ENCODE results near the gene BACH1. TPM values are rescaled to one million over a fixed set of nuclear protein-coding genes. Genes with fewer than 3 reads are reported as not detected.

The BACH1 gene
- total and polyA plus RNA-seq, 2 experiments from 2014 or later: 23.9 to 52.7 TPM

DNA sequence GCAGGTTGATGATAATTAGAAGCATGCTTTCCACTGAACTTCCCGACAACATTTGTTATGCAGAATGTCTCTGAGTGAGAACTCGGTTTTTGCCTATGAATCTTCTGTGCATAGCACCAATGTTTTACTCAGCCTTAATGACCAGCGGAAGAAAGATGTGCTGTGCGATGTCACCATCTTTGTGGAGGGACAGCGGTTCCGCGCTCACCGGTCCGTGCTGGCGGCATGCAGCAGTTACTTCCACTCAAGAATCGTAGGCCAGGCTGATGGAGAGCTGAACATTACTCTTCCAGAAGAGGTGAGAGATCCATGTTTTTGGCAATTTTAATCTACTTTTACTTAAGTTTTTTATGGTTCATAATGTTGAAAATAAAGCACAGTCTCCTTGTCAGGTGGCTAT, 22.5 kb downstream of the BACH1 start:
- H2AFZ ChIP-seq: no peak overlapping the region
- DNase-seq: no peak
- peaks cover 100% of the 10 kb centered on the region for H3K79me2 ChIP-seq (ENCODE audit: insufficient read depth)
- no peak overlapping the region for H3K27ac ChIP-seq
- no peak overlapping the region for H3K4me2 ChIP-seq (ENCODE audit: unreplicated experiment)
- no peaks in the 10 kb centered on the region for H3K9me3 ChIP-seq (ENCODE audit: low read depth)
- H3K27me3 ChIP-seq (replicated peaks; ENCODE audit: insufficient read depth): no peaks in the 10 kb centered on the region
- in situ Hi-C loops (cut with MboI): no loop called here
- peaks cover 29% of the 10 kb centered on the region; the same call in 1 of the 2 replicates for H3K36me3 ChIP-seq (ENCODE audit: low read depth)
- TF ChIP-seq EZH2phosphoT487 (IDR thresholded peaks at IDR 0.05; ENCODE audit: insufficient read depth, low read depth) (no peak), EZH2 (IDR thresholded peaks at IDR 0.05; ENCODE audit: insufficient read depth, poor library complexity, severe bottlenecking) (no peak)
- H3F3A ChIP-seq (ENCODE audit: insufficient read depth): peaks cover 19% of the 10 kb centered on the region; the same call in 1 of the 2 replicates
- H3K4me1 ChIP-seq (ENCODE audit: insufficient read depth): peaks cover 24% of the 10 kb centered on the region
- no peak overlapping the region for H3K9ac ChIP-seq
- WGBS, 2 experiments (ENCODE audit: low coverage in 1 of 2, low lambda C conversion rate in 2 of 2, missing lambda C conversion rate in 2 of 2): 89 to 92% methylated on average over 11 of the region's 11 CpGs
- no peaks in the 10 kb centered on the region for H3K9me2 ChIP-seq (ENCODE audit: insufficient read depth)
- peaks cover 44% of the 10 kb centered on the region for H4K20me1 ChIP-seq (ENCODE audit: insufficient read depth)
- no peak overlapping the region for H3K4me3 ChIP-seq

GRCh38 chr21:29321932-29322928, 23.5 kb downstream of the BACH1 start:
- Histone ChIP-seq H2AFZ (no peak overlapping the region), H3K9ac (no peak overlapping the region), H3K9me2 (ENCODE audit: insufficient read depth) (no peaks in the 10 kb centered on the region), H3K9me3 (ENCODE audit: low read depth) (no peaks in the 10 kb centered on the region), H3K36me3 (ENCODE audit: low read depth) (peaks cover 39% of the 10 kb centered on the region; the same call in 1 of the 2 replicates), H3K79me2 (ENCODE audit: insufficient read depth) (peaks cover 100% of the 10 kb centered on the region), H3F3A (ENCODE audit: insufficient read depth) (peaks cover 19% of the 10 kb centered on the region; the same call in 1 of the 2 replicates), H3K4me1 (ENCODE audit: insufficient read depth) (peaks cover 14% of the 10 kb centered on the region), H3K27me3 (replicated peaks; ENCODE audit: insufficient read depth) (no peaks in the 10 kb centered on the region), H3K4me3 (no peak overlapping the region), H4K20me1 (ENCODE audit: insufficient read depth) (peaks cover 37% of the 10 kb centered on the region), H3K4me2 (ENCODE audit: unreplicated experiment) (no peak overlapping the region), H3K27ac (no peak overlapping the region)
- no peak for DNase-seq
- 89 to 92% methylated on average over 11 of the region's 11 CpGs for WGBS, 2 experiments (ENCODE audit: low coverage in 1 of 2, low lambda C conversion rate in 2 of 2, missing lambda C conversion rate in 2 of 2)
- TF ChIP-seq EZH2phosphoT487 (IDR thresholded peaks at IDR 0.05; ENCODE audit: insufficient read depth, low read depth) (no peak), EZH2 (IDR thresholded peaks at IDR 0.05; ENCODE audit: insufficient read depth, poor library complexity, severe bottlenecking) (no peak)
- in situ Hi-C loops (cut with MboI): no loop called here

DNA sequence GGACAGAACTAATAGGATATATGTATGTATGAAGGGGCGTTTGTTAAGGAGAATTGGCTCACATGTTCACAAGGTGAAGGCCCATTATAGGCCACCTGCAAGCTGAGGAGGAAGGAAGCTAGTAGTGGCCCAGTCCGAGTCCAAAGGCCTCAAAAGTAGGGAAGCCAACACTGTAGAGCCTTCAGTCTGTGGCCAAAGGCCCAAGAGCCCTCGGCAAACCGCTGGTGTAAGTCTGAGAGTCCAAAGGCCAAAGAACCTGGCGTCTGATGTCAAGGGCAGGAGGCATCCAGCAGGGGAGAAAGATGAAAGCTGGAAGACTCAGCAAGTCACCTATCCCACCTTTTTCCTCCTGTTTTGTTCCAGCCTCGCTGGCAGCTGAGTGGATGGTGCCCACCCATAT, 24.5 kb downstream of the BACH1 start:
- H3K9me3 ChIP-seq (ENCODE audit: low read depth): no peaks in the 10 kb centered on the region
- TF ChIP-seq EZH2phosphoT487 (IDR thresholded peaks at IDR 0.05; ENCODE audit: insufficient read depth, low read depth): no peak
- no peak for TF ChIP-seq EZH2 (IDR thresholded peaks at IDR 0.05; ENCODE audit: insufficient read depth, poor library complexity, severe bottlenecking)
- 97 to 100% methylated on average over 6 of the region's 6 CpGs for WGBS, 2 experiments (ENCODE audit: low coverage in 1 of 2, low lambda C conversion rate in 2 of 2, missing lambda C conversion rate in 2 of 2)
- H3K36me3 ChIP-seq (ENCODE audit: low read depth): peaks cover 48% of the 10 kb centered on the region; the same call in 1 of the 2 replicates
- H3K79me2 ChIP-seq (ENCODE audit: insufficient read depth): peaks cover 100% of the 10 kb centered on the region
- no peaks in the 10 kb centered on the region for H3K9me2 ChIP-seq (ENCODE audit: insufficient read depth)
- no peak overlapping the region for H3K27ac ChIP-seq
- no peak overlapping the region for H2AFZ ChIP-seq
- H3K4me1 ChIP-seq (ENCODE audit: insufficient read depth): peaks cover 8% of the 10 kb centered on the region
- DNase-seq: no peak
- H3K4me3 ChIP-seq: no peak overlapping the region
- peaks cover 19% of the 10 kb centered on the region; the same call in 1 of the 2 replicates for H3F3A ChIP-seq (ENCODE audit: insufficient read depth)
- in situ Hi-C loops (cut with MboI): no loop called here
- H3K27me3 ChIP-seq (replicated peaks; ENCODE audit: insufficient read depth): no peaks in the 10 kb centered on the region
- no peak overlapping the region for H3K9ac ChIP-seq
- peaks cover 27% of the 10 kb centered on the region; the same call in 1 of the 2 replicates for H4K20me1 ChIP-seq (ENCODE audit: insufficient read depth)
- no peak overlapping the region for H3K4me2 ChIP-seq (ENCODE audit: unreplicated experiment)

DNA sequence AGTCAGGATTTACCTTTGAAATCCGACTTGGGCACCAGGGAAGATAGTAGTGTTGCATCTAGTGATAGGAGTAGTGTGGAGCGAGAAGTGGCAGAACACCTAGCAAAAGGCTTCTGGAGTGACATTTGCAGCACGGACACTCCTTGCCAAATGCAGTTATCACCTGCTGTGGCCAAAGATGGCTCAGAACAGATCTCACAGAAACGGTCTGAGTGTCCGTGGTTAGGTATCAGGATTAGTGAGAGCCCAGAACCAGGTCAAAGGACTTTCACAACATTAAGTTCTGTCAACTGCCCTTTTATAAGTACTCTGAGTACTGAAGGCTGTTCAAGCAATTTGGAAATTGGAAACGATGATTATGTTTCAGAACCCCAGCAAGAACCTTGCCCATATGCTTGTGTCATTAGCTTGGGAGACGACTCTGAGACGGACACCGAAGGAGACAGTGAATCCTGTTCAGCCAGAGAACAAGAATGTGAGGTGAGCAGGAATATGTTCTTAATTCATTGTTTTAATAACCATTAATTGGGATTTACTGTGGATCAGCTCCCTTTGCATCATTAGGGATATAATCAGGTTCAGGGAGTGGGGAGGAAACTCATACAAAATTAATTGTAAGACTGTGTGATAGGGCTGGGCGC, 28.3 kb downstream of the BACH1 start:
- no peaks in the 10 kb centered on the region for H3K9me3 ChIP-seq (ENCODE audit: low read depth)
- H2AFZ ChIP-seq: no peak overlapping the region
- H3K36me3 ChIP-seq (ENCODE audit: low read depth): peaks cover 55% of the 10 kb centered on the region
- no peak overlapping the region for H3K27ac ChIP-seq
- no peak overlapping the region for H3K4me2 ChIP-seq (ENCODE audit: unreplicated experiment)
- H3K4me3 ChIP-seq: no peak overlapping the region
- in situ Hi-C loops (cut with MboI): no loop called here
- no peaks in the 10 kb centered on the region for H3K27me3 ChIP-seq (replicated peaks; ENCODE audit: insufficient read depth)
- H3K79me2 ChIP-seq (ENCODE audit: insufficient read depth): peaks cover 100% of the 10 kb centered on the region
- H3K9me2 ChIP-seq (ENCODE audit: insufficient read depth): no peaks in the 10 kb centered on the region
- H3K9ac ChIP-seq: no peak overlapping the region
- H4K20me1 ChIP-seq (ENCODE audit: insufficient read depth): peaks cover 8% of the 10 kb centered on the region; the same call in 1 of the 2 replicates
- DNase-seq: no peak
- peaks cover 15% of the 10 kb centered on the region for H3F3A ChIP-seq (ENCODE audit: insufficient read depth)
- WGBS, 2 experiments (ENCODE audit: low coverage in 1 of 2, low lambda C conversion rate in 2 of 2, missing lambda C conversion rate in 2 of 2): 86 to 88% methylated on average over 10 of the region's 10 CpGs
- no peak for TF ChIP-seq EZH2 (IDR thresholded peaks at IDR 0.05; ENCODE audit: insufficient read depth, poor library complexity, severe bottlenecking)
- TF ChIP-seq EZH2phosphoT487 (IDR thresholded peaks at IDR 0.05; ENCODE audit: insufficient read depth, low read depth): no peak
- H3K4me1 ChIP-seq (ENCODE audit: insufficient read depth): peaks cover under 1% of the 10 kb centered on the region; the same call in 1 of the 2 replicates
